ENCODE results near the gene RNASEH1. TPM values are rescaled to one million over a fixed set of nuclear protein-coding genes. Genes with fewer than 3 reads are reported as not detected.

The RNASEH1 gene
- total RNA-seq, 1 donor from 2014 or later, result 35.5 TPM

DNA sequence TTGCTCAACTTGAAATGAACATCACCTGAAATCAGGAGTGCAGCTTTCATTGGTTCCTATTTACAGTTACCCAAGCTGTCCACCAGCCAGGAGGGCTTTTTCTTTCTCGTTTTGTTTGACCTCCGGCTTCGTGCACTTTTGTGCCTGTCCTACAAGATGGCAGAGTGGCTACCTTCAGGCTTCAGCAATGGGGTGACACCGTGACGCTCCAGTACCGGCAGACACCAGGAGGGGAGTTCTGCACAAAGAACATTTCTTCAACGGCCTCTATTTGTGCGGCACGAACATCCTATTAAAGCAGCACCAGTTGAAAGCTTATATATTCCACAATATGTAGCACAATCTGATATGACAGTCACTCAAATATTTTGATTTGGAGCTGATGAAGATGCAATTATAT is 18.3 kb downstream of the RNASEH1 start:
- H3K4me2 ChIP-seq (ENCODE audit: low read length), result no peak overlapping the region
- H3K9ac ChIP-seq (ENCODE audit: low read length), result no peak overlapping the region
- no peaks in the 10 kb centered on the region for H3K9me3 Mint-ChIP-seq (ENCODE audit: unreplicated experiment)
- no peaks in the 10 kb centered on the region for H3K27me3 Mint-ChIP-seq (ENCODE audit: low read depth, unreplicated experiment)
- no peak overlapping the region for H3K4me3 ChIP-seq (ENCODE audit: insufficient read depth, low read depth, low read length)
- peaks cover 19% of the 10 kb centered on the region for H3K4me1 Mint-ChIP-seq (ENCODE audit: low read depth, unreplicated experiment)
- H3K27ac ChIP-seq (ENCODE audit: low read depth, low read length), result no peak overlapping the region
- H3K4me3 Mint-ChIP-seq (ENCODE audit: unreplicated experiment), result no peak overlapping the region
- H4K20me1 ChIP-seq (ENCODE audit: insufficient read depth, low read length), result peaks cover 22% of the 10 kb centered on the region
- peaks cover 19% of the 10 kb centered on the region for H3K4me1 ChIP-seq (ENCODE audit: insufficient read depth, low read length)
- FAIRE-seq, result no peak
- H3K36me3 ChIP-seq (ENCODE audit: insufficient read depth, low read length), result peaks cover 28% of the 10 kb centered on the region
- H3K27ac Mint-ChIP-seq (ENCODE audit: unreplicated experiment), result no peak overlapping the region
- no peak for DNase-seq (ENCODE audit: low read depth)
- peaks cover 5% of the 10 kb centered on the region for H3K36me3 Mint-ChIP-seq (ENCODE audit: low read depth, unreplicated experiment)
- H3K9me3 ChIP-seq (ENCODE audit: insufficient read depth, low read depth, low read length), result no peaks in the 10 kb centered on the region
- TF ChIP-seq, protein P1, sequence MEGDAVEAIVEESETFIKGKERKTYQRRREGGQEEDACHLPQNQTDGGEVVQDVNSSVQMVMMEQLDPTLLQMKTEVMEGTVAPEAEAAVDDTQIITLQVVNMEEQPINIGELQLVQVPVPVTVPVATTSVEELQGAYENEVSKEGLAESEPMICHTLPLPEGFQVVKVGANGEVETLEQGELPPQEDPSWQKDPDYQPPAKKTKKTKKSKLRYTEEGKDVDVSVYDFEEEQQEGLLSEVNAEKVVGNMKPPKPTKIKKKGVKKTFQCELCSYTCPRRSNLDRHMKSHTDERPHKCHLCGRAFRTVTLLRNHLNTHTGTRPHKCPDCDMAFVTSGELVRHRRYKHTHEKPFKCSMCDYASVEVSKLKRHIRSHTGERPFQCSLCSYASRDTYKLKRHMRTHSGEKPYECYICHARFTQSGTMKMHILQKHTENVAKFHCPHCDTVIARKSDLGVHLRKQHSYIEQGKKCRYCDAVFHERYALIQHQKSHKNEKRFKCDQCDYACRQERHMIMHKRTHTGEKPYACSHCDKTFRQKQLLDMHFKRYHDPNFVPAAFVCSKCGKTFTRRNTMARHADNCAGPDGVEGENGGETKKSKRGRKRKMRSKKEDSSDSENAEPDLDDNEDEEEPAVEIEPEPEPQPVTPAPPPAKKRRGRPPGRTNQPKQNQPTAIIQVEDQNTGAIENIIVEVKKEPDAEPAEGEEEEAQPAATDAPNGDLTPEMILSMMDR (IDR thresholded peaks at IDR 0.05; ENCODE audit: insufficient read depth, low read depth, low read length), result no peak
- H2AFZ ChIP-seq (ENCODE audit: low read depth, low read length), result no peak overlapping the region
- H3K27me3 ChIP-seq (ENCODE audit: insufficient read depth, low read length), result no peaks in the 10 kb centered on the region
- H3K79me2 ChIP-seq (ENCODE audit: insufficient read depth, low read length), result peaks cover 33% of the 10 kb centered on the region

DNA sequence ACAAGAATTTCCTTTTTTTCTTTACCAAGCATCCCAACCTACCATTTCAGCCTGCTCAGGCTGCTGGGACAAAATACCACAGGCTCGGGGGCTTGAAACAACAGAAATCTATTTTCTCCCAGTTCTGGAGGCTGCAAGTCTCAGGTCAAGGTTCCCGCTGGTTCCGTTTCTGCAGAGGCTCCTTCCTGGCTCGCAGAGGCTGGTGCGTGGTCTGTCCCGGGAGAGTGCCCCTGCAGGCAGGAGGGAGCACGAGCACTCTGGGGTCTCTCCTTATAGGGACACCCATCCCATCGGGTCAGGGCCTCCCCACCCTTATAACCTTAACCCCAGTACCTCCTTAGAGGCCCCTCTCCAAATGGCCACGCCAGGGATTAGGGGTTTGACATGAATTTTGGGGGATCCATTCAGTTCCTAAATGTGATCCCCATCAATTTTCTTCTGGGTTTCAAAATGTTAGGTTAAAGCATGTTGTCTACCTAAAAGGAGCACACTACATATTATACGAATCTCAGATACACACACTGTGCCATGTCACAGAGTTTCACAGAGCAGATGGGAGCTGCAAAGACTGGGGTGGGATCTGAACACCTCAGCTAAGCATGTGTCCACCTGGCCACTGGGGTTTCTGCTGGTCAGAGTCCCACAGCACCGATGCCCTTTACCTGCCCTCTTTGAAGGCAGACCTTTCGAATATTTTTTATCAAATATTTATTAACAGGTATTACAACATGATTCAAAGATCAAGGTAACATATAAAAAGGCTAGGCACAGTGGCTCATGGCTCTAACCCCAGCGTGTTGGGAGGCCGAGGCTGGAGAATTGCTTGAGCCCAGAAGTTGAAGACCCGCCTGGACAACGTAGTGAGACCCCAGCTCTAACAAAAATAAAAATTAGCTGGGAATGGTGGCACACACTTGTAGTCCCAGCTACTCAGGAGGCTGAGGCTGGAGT is 21.2 kb downstream of the RNASEH1 start:
- Histone ChIP-seq H2AFZ (ENCODE audit: low read depth, low read length) (peak overlapping the region; percentile 81), H3K9ac (ENCODE audit: low read length) (peak overlapping the region; percentile 92), H3K9me3 (ENCODE audit: insufficient read depth, low read depth, low read length) (no peaks in the 10 kb centered on the region), H4K20me1 (ENCODE audit: insufficient read depth, low read length) (peaks cover 4% of the 10 kb centered on the region), H3K27me3 (ENCODE audit: insufficient read depth, low read length) (no peaks in the 10 kb centered on the region), H3K4me3 (ENCODE audit: insufficient read depth, low read depth, low read length) (peak overlapping the region; percentile 54), H3K36me3 (ENCODE audit: insufficient read depth, low read length) (peaks cover 6% of the 10 kb centered on the region), H3K27ac (ENCODE audit: low read depth, low read length) (peak overlapping the region; percentile 100), H3K79me2 (ENCODE audit: insufficient read depth, low read length) (peaks cover 7% of the 10 kb centered on the region), H3K4me1 (ENCODE audit: insufficient read depth, low read length) (peaks cover 19% of the 10 kb centered on the region), H3K4me2 (ENCODE audit: low read length) (peak overlapping the region; percentile 89)
- no peaks in the 10 kb centered on the region for H3K27me3 Mint-ChIP-seq (ENCODE audit: low read depth, unreplicated experiment)
- peaks cover 19% of the 10 kb centered on the region for H3K4me1 Mint-ChIP-seq (ENCODE audit: low read depth, unreplicated experiment)
- H3K27ac Mint-ChIP-seq (ENCODE audit: unreplicated experiment), result peak overlapping the region; percentile 100
- H3K9me3 Mint-ChIP-seq (ENCODE audit: unreplicated experiment), result no peaks in the 10 kb centered on the region
- no peak for FAIRE-seq
- H3K4me3 Mint-ChIP-seq (ENCODE audit: unreplicated experiment), result peak overlapping the region; percentile 25
- TF ChIP-seq, protein P1 (IDR thresholded peaks at IDR 0.05; ENCODE audit: insufficient read depth, low read depth, low read length), result peak; percentile 39
- TF ChIP-seq EZH2 (IDR thresholded peaks at IDR 0.05; ENCODE audit: insufficient read depth, low read length), result no peak
- peak; percentile 46 for DNase-seq (ENCODE audit: low read depth)
- H3K36me3 Mint-ChIP-seq (ENCODE audit: low read depth, unreplicated experiment), result peaks cover 8% of the 10 kb centered on the region
